OCI-LY1 (cell line): ENCODE measurements around the gene MSI1.

Source experiments
- H2AFZ ChIP-seq: fragments of 200-600 bp; sonication (generic), shearing (Covaris generic); 2 replicates; pipeline ENCODE4 v1.6.0; 2014; ENCODE audit warnings: antibody characterized with exemption, mild to moderate bottlenecking, low read length
- H3F3A ChIP-seq: fragments of 200-600 bp; sonication (generic), shearing (Covaris generic); 2 replicates; pipeline ENCODE4 v1.6.0; 2014; ENCODE audit warnings: mild to moderate bottlenecking, antibody characterized with exemption, low read length, moderate library complexity; ENCODE audit not compliant: insufficient read depth
- H3K27ac ChIP-seq: fragments of 200-600 bp; sonication (generic); 2 replicates; pipeline ENCODE4 v1.5.1; 2014; ENCODE audit warnings: low read length, mixed run types, mild to moderate bottlenecking, low read depth; ENCODE audit not compliant: poor library complexity, severe bottlenecking
- H3K27me3 ChIP-seq: fragments of 200-600 bp; sonication (generic); 2 replicates; pipeline ENCODE4 v1.6.0; 2014; ENCODE audit warnings: antibody characterized with exemption, mild to moderate bottlenecking, low read length, moderate library complexity; ENCODE audit not compliant: insufficient read depth
- H3K36me3 ChIP-seq: fragments of 200-600 bp; sonication (generic); 2 replicates; pipeline ENCODE4 v1.6.1; 2014; ENCODE audit warnings: mild to moderate bottlenecking, antibody characterized with exemption, low read length, moderate library complexity, mixed read lengths; ENCODE audit not compliant: insufficient read depth
- H3K4me1 ChIP-seq: fragments of 200-600 bp; sonication (generic); 2 replicates; pipeline ENCODE4 v1.5.1; 2014; ENCODE audit warnings: mild to moderate bottlenecking, low read length, moderate library complexity; ENCODE audit not compliant: insufficient read depth, severe bottlenecking
- H3K4me2 ChIP-seq: fragments of 200-600 bp; sonication (generic), shearing (Covaris generic); 2 replicates; pipeline ENCODE4 v1.6.1; 2014; ENCODE audit warnings: low read length
- H3K4me3 ChIP-seq: fragments of 200-600 bp; sonication (generic); 2 replicates; pipeline ENCODE4 v1.5.1; 2014; ENCODE audit warnings: low read length, low read depth, mild to moderate bottlenecking, mixed read lengths; ENCODE audit not compliant: poor library complexity, severe bottlenecking
- H3K79me2 ChIP-seq: fragments of 200-600 bp; shearing (Covaris generic); 2 replicates; pipeline ENCODE4 v1.6.1; 2016; ENCODE audit warnings: mixed run types, low read length, mixed read lengths; ENCODE audit not compliant: insufficient read depth
- H3K9ac ChIP-seq: fragments of 200-600 bp; sonication (generic), shearing (Covaris generic); 2 replicates; pipeline ENCODE4 v1.6.1; 2014; ENCODE audit warnings: mild to moderate bottlenecking, low read length, mixed read lengths
- H3K9me2 ChIP-seq: fragments of 200-600 bp; sonication (generic), shearing (Covaris generic); 2 replicates; pipeline ENCODE4 v1.6.1; 2014; ENCODE audit warnings: low read depth, mild to moderate bottlenecking, low read length, mixed read lengths
- H3K9me3 ChIP-seq: fragments of 200-600 bp; shearing (Covaris generic); 2 replicates; pipeline ENCODE4 v1.6.1; 2014; ENCODE audit warnings: low read length, mixed read lengths
- H4K20me1 ChIP-seq: fragments of 200-600 bp; sonication (generic), shearing (Covaris generic); 2 replicates; pipeline ENCODE4 v1.6.0; 2016; ENCODE audit warnings: mild to moderate bottlenecking, low read length; ENCODE audit not compliant: insufficient read depth
- CTCF ChIP-seq: fragments of 200-600 bp; sonication (generic), shearing (Covaris generic); IDR thresholded peaks from 2 replicates; pipeline ENCODE4 v1.5.1; 2017; ENCODE audit warnings: mild to moderate bottlenecking, antibody characterized with exemption, low read length, moderate library complexity, mixed read lengths
- EZH2 ChIP-seq: fragments of 200-600 bp; sonication (generic), shearing (Covaris generic); IDR thresholded peaks from 2 replicates; pipeline ENCODE4 v1.8.0; 2017; ENCODE audit warnings: borderline replicate concordance, mixed run types, mild to moderate bottlenecking, antibody characterized with exemption, low read length, moderate library complexity, mixed read lengths

MSI1 gene

GRCh38 chr12:120321382-120322202 is 47.4 kb downstream of the MSI1 start:
- no peaks in the 10 kb centered on the region for H3K36me3 ChIP-seq

GRCh38 chr12:120317224-120318105 is 51.5 kb downstream of the MSI1 start:
- H2AFZ ChIP-seq, result peak overlapping the region; percentile 89
- H3K9me3 ChIP-seq, result no peaks in the 10 kb centered on the region
- H3K4me1 ChIP-seq, result peaks cover 13% of the 10 kb centered on the region
- H4K20me1 ChIP-seq, result no peaks in the 10 kb centered on the region
- no peaks in the 10 kb centered on the region for H3K9me2 ChIP-seq
- peak; percentile 49 for TF ChIP-seq CTCF
- TF ChIP-seq EZH2, result no peak
- H3K27me3 ChIP-seq, result no peaks in the 10 kb centered on the region
- no peaks in the 10 kb centered on the region for H3K79me2 ChIP-seq
- H3K4me3 ChIP-seq, result peak overlapping the region; percentile 69
- H3K9ac ChIP-seq, result peak overlapping the region; percentile 72
- no peak overlapping the region for H3K27ac ChIP-seq
- no peaks in the 10 kb centered on the region for H3K36me3 ChIP-seq
- H3F3A ChIP-seq, result no peaks in the 10 kb centered on the region
- H3K4me2 ChIP-seq, result peak overlapping the region; percentile 74

More at GRCh38 chr12:120321382-120322202, 47.4 kb downstream of the MSI1 start:
- H3K9ac ChIP-seq, result no peak overlapping the region
- no peaks in the 10 kb centered on the region for H3K27me3 ChIP-seq
- H3K27ac ChIP-seq, result no peak overlapping the region
- H3K4me2 ChIP-seq, result no peak overlapping the region
- no peaks in the 10 kb centered on the region for H3K9me3 ChIP-seq
- H2AFZ ChIP-seq, result no peak overlapping the region
- H3K79me2 ChIP-seq, result no peaks in the 10 kb centered on the region
- H3K4me1 ChIP-seq, result peaks cover 18% of the 10 kb centered on the region
- H3F3A ChIP-seq, result no peaks in the 10 kb centered on the region
- no peaks in the 10 kb centered on the region for H3K9me2 ChIP-seq
- H4K20me1 ChIP-seq, result no peaks in the 10 kb centered on the region
- TF ChIP-seq EZH2, result no peak
- TF ChIP-seq CTCF, result no peak
- no peak overlapping the region for H3K4me3 ChIP-seq

GRCh38 chr12:120316798-120317223 is 52.2 kb downstream of the MSI1 start:
- Histone ChIP-seq H3K36me3 (no peaks in the 10 kb centered on the region), H3K4me2 (peak overlapping the region; percentile 74), H3F3A (no peaks in the 10 kb centered on the region), H3K4me1 (peaks cover 13% of the 10 kb centered on the region), H3K9ac (peak overlapping the region; percentile 72), H4K20me1 (no peaks in the 10 kb centered on the region), H3K79me2 (no peaks in the 10 kb centered on the region), H3K9me2 (no peaks in the 10 kb centered on the region), H3K27me3 (no peaks in the 10 kb centered on the region), H3K27ac (no peak overlapping the region), H2AFZ (no peak overlapping the region), H3K9me3 (no peaks in the 10 kb centered on the region), H3K4me3 (peak overlapping the region; percentile 69)
- TF ChIP-seq CTCF (no peak), EZH2 (no peak)
